K562 (cell line): ENCODE data around the gene PTPN7. TPM values are rescaled to one million over a fixed set of nuclear protein-coding genes. Genes with fewer than 3 reads are reported as not detected.

ENCODE experiments used
- SMARCE1 ChIP-seq: fragments of 450-650 bp; IDR thresholded peaks from 2 replicates; pipeline ENCODE4 v1.7.1; 2016; ENCODE audit warnings: mild to moderate bottlenecking
- ZNF407 ChIP-seq: fragments of 450-650 bp; IDR thresholded peaks from 2 replicates; pipeline ENCODE4 v1.6.1; 2016; ENCODE audit warnings: low read depth
- ZNF551 ChIP-seq: fragments of 250-450 bp; sonication (Bioruptor Pico); IDR thresholded peaks from 2 replicates; pipeline ENCODE4 v1.5.0; 2021; ENCODE audit warnings: mild to moderate bottlenecking, moderate library complexity
- polyA plus RNA-seq, 8 experiments: library from polyadenylated mRNA; depleted of rRNA in 4 of 8; stranded (reverse) in 5 of 8; unstranded in 3 of 8; fragments of >200 nt; fragmentation: Nextera tagmentation in 2 of 8; fragmentation: Illumina TruSeq in 1 of 8; extraction: Ambion mirVana in 2 of 8; extraction: Trizol in 1 of 8; gene quantifications; 2 replicates each; pipeline versions ENCODE4 v1.2.1 to v1.2.3, GENCODE V29; 2011 to 2014; ENCODE audit warnings: inconsistent platforms in 1 of 8, missing spikeins in 1 of 8
- total RNA-seq, 7 experiments: library from RNA; depleted of rRNA in 6 of 7; stranded (reverse); fragments of >200 nt in 6 of 7; fragmentation: Illumina TruSeq in 2 of 7; extraction: Trizol in 2 of 7; gene quantifications; 2 replicates each; pipeline versions ENCODE4 v1.2.1 to v1.2.3, GENCODE V29; 2011 to 2021; ENCODE audit warnings: low replicate concordance in 1 of 7

PTPN7 gene
- total and polyA plus RNA-seq, 9 of the 15 experiments (the other 6 are each of a cell fraction or from before 2014, with no cell fraction given): 18.7 to 144 (median 120) TPM

- TF ChIP-seq ZNF551 (CRISPR knock-in tag) (no peak), SMARCE1 (no peak), ZNF407 (no peak)
These were observed 13.4 kb downstream of the PTPN7 start (continued) for GRCh38 chr1:202146993-202147392.
